HG02763 (cell line): ENCODE data around the gene KIF21B.

Experiments
- ATAC-seq: cut with Tn5 transposase; IDR thresholded peaks from one replicate; pipeline ENCODE4 v1.9.1; 2021; ENCODE audit warnings: mild to moderate bottlenecking, moderate library complexity; ENCODE audit not compliant: unreplicated experiment

The KIF21B gene

GRCh38 chr1:201020721-201021629, 2.5 kb downstream of the KIF21B start:
- ATAC-seq: no peak

DNA sequence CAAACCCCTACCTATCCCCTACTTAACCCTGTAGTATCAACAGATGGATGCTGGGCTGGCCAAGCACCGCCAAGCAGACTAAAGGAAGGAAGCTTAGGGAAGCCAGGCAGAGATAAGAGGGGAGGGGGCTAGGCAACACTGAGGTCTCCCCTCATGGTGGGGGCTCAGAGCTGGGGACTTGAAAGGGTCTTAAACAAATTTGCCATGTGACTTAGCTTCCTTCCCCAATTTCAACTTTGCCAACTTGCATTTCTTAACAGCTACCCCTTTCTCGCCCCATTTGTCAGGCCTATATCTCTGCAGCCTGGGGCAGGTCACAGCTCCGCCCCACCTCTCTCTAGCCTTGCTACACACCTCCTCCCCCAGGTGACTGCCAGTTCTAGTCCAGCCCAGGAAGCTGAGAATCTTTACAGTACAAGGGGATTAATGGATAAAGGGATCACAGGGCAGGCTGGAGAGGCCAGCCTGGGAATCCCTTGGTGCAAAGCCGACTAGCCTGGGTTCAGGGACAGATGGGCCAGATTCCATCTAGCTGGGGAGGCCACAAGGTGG, 3.4 kb downstream of the KIF21B start:
- no peak for ATAC-seq

DNA sequence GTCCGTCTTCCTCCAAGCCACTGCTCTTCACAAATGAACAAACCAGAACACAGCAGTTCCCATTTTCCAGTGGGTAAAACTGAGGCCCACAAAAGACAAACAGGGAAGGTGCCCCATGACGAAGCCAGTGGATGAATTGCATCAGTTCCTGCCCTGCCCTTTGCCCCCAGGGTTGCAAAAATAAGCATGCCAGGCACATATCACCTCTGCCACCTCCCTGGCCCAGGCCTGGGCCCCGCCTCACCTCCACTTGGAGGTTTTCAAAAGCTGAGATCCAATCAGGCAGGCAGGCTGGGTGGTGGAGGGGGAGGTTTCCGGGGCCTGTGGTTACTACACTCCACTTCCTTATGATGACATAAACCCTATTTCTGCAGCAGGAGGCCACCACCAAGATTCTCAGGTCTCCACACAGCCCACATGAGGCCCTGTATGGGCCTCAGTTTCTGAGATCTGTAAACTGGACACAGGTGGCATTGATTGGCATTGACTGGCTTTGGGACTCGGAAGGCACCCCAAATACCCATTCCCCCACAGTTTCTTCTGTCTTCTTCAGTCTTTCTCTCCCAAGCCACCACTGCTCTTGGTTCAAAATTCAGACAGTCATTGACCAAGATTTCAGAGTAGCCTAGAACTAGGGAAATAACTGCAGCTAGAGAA, 4.1 kb downstream of the KIF21B start:
- peak; percentile 64 for ATAC-seq

GRCh38 chr1:201017828-201018163, 5.7 kb downstream of the KIF21B start:
- ATAC-seq: no peak

DNA sequence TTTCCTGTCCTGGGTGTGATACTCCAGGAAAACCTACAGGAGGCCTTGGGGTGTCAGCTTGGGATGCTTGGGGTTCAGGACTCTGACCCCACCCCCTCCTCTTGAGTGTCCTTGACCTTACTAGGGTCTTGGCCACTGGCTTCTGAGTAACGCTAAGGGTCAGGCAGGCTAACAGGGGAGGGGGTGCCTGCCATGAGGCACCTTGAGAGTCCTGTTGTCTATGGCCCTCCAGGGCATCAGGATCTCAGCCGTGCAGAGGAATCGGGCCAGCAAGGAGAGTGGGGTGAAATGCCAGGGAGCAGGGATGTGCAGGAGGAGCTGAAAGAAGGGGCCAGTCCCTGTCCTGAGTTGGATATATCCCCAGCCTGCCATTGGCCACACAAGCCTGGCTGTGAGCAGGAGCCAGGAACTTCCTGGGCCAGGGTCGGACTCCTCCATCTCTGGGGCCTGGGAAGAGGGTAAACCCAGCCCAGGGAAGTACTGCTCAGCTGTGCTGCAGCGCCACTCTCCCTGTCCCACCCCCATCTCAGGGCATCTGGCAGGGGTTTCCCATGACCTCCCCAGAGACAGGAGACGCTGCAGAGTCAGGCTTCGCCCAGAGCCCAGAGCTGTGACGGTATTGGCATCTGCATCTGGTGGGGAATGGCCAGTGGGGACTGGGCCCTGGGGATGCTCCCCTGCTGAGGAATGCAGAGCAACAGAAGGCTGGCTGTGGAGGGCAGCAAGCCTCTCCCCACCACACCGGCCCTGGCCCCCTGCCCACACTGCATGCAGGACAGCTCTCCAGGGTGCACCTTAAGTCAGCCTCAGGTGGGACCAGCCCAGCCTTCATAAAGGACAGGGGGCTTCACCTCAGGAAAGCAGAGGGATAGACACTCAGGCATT, 6.3 kb downstream of the KIF21B start:
- ATAC-seq: peak; percentile 30

DNA sequence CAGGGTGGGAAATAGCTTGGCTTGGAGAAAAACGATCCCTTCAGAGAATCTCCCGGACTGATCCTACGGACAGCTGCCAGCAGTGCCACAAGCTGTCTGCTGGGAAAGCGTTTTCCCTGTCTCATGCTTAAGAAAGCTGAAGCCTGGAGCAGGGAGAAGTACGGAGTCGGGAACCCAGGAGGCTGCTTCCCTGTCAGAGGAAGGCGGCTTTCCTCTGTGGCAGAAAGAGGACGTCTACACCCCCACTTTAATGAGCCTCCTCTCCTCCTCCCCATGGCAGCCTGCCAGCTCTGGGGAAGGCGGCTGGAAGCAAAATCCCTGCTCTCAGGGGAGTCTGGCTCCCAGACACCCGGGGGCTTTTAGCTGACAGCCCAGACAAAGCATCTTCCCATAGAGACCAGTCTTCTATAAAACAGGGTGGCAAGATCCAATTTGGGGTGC, 7.3 kb downstream of the KIF21B start:
- no peak for ATAC-seq

- no peak for ATAC-seq
These were observed 7.9 kb downstream of the KIF21B start for GRCh38 chr1:201015551-201016091.

GRCh38 chr1:201014816-201015200, 8.7 kb downstream of the KIF21B start:
- ATAC-seq: no peak

GRCh38 chr1:201013991-201014815, 9.3 kb downstream of the KIF21B start:
- ATAC-seq: no peak

- no peak for ATAC-seq
These were observed 10.5 kb downstream of the KIF21B start for GRCh38 chr1:201013031-201013485.

GRCh38 chr1:201011616-201012015, 11.9 kb downstream of the KIF21B start:
- no peak for ATAC-seq

- ATAC-seq: no peak
These were observed 13.4 kb downstream of the KIF21B start for GRCh38 chr1:201009962-201010645.

DNA sequence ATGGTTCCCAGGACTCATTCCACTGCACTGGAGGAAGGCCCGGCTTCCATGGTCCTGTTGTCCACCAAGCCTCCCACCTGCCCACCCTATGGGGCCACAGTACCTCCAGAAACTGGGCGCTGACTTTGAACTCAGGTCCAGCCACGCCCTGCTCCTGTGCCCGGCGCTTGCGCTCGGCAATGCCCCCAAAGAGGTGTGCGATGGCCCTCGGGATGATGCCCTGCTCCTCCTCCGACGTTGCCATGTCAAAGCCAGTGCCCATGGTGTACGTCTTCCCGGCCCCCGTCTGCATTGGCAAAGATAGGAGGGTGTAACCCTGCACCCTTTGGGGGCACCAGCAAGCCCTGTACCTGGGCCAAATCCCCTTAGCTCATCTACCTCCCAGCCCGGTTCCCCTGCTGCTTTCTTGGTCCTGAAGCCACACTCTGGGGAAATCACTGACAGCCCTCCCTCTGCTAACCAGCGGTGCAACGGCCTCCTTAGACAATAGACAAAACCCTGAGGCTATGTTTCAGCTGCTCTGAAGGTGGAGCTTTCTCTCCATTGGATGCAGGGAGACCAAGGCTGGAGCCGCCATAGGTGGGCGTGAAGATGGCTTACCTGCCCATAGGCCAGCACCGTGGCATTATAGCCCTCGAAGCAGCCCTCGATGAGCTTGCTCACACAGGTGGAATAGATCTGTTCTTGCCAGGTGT, 14.7 kb downstream of the KIF21B start:
- no peak for ATAC-seq

GRCh38 chr1:201007481-201007880, 16.0 kb downstream of the KIF21B start:
- ATAC-seq: no peak

DNA sequence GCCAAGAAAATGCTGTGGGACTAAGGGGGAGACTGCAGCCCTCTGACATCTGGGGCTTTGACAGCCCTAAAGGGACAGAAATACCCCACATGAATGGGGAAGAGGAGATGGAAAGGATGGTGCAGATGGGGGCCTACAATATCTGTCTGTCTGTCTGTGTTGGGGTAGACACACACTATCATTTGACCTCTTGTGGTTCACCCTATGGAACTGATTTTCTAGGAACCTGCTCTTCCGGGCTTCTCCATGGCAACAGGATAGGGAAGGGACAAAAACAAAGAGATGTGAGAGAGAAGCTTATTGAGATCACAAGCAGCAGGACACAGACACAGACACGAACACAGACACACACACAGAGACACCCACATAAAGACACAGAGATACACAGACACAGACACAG, 17.1 kb downstream of the KIF21B start:
- ATAC-seq: no peak

DNA sequence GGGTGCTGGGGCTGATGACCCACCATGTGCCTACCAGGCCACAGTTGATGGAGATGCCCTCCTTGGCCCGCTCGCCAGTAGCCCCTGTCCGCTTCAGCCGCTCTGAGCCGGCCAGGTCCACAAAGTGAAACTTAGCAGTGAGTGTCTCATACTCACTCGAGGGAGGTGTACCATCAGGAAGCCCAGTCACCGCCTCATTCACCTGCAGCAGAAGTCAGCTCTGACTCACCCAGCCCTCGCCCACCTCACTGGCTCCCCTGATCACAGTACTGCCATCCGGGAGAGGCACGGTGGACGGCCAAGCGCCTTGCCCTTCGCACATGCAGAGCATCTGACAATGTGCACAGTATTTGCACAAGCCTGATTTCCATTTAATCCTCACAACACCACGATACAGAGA, 18.8 kb downstream of the KIF21B start:
- no peak for ATAC-seq

DNA sequence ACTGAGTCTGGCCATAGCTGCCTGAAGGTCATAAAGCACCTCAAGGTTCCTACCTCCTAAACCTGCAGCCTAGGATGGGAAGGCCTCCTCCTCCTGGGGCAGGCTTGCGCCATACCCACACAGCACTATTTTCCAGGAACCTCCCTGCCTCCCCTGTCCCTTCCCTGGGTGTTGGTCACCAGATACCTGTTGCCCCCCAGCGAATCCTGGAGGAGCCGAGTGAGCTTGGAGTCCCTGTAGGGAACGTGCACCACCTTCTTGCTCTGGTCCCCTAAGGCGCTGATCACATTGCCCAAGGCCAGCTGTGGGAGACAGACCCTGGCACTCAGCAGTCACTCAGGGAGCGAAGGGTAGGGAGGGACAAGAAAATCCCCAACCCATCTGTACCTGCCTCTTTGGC, 19.4 kb downstream of the KIF21B start:
- no peak for ATAC-seq

DNA sequence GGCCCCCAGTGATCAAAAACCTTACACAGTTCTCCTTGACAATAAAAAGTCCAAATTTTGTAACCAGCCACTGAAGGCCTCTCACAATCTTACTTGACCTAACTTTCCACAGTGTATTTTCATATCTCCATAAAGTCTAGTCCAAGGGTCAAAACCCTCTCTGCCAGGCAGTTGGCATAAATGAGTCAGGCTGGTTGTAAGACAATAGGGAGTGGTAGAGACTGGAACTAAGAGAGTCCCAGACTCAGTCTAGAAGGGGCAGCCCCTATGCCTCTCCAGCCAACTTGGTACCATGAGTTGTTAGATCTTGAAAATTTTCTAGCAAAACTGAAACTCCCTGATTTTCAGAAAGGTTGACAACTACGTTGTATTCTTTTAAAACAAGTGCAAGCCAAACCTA, 21.0 kb downstream of the KIF21B start:
- ATAC-seq: no peak

DNA sequence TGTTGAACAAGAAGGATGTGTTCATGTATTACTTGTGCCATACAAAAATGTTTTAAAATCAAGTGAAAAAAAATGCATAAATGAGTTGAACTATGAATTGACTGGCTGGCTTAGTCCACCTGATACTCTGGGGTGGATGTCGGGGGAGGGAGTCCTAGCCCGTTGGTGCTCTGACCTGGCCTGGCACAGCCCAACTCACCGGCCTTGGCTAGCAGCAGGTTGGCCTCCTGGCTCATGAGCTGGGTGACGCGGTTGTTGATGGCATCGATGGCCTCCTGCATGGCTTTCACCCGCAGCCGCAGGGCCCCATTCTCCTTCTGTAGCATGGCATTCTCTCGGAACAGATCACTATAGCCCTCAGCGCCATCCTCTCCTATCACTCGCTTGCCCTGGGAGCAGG, 21.6 kb downstream of the KIF21B start:
- no peak for ATAC-seq
